B cell (primary cell): ENCODE results near the gene PLIN5. TPM values are rescaled to one million over a fixed set of nuclear protein-coding genes. Genes with fewer than 3 reads are reported as not detected.
"Not testable (repeated sequence)": the region's sequence is repeated elsewhere in the genome, so short reads cannot be mapped to it uniquely, and the experiment has no call there.

Source experiments
- ATAC-seq: fragments of 200-7000 bp; cut with Tn5 transposase; one replicate; pipeline ENCODE4 v1.10.0; 2021; ENCODE audit warnings: low read depth, mild to moderate bottlenecking, moderate number of reproducible peaks, moderate library complexity
- CTCF ChIA-PET: fragments of 350-600 bp; sonication (Branson Sonifier 250); formaldehyde crosslinking; loops from one replicate; lab custom pipeline; 2021; ENCODE audit warnings: antibody characterized with exemption, inconsistent platforms; lab: Charles Lee
- POLR2A ChIA-PET: fragments of 350-600 bp; sonication (Branson Sonifier 250); formaldehyde crosslinking; loops from one replicate; lab custom pipeline; 2021; ENCODE audit warnings: antibody characterized with exemption; lab: Charles Lee
- DNase-seq: peaks from one replicate; pipeline ENCODE4 v3.0.0; 2013
- H2AFZ ChIP-seq: 2 replicates; pipeline ENCODE4 v1.6.1; 2012; ENCODE audit warnings: mild to moderate bottlenecking, low read depth, low read length; ENCODE audit not compliant: insufficient read depth, poor library complexity, severe bottlenecking
- H3K27ac ChIP-seq, 2 donors: 1 replicate in 1 of 2; 2 replicates in 1 of 2; pipeline ENCODE4 v1.5.1; 2012 to 2013; ENCODE audit warnings: low read length in 2 of 2, mild to moderate bottlenecking in 2 of 2, moderate library complexity in 1 of 2
- H3K27me3 ChIP-seq, 4 experiments: fragments of 200-600 bp in 1 of 4; sonication (generic) in 1 of 4; replicated peaks in 1 of 4; 1 replicate in 2 of 4; 2 replicates in 2 of 4; pipeline versions ENCODE4 v1.6.1 to v1.7.0; 2013 to 2016; ENCODE audit warnings: low read length in 3 of 4, mild to moderate bottlenecking in 2 of 4, mixed read lengths in 1 of 4, moderate library complexity in 1 of 4; ENCODE audit not compliant: insufficient read depth in 4 of 4, control insufficient read depth in 3 of 4; ENCODE audit errors: control extremely low read depth in 1 of 4
- H3K36me3 ChIP-seq, 2 experiments: replicated peaks in 1 of 2; 1 replicate in 1 of 2; 2 replicates in 1 of 2; pipeline versions ENCODE4 v1.6.1 to v1.7.1; 2013; ENCODE audit warnings: low read length in 1 of 2; ENCODE audit not compliant: insufficient read depth in 2 of 2, control insufficient read depth in 1 of 2; ENCODE audit errors: control extremely low read depth in 1 of 2, extremely low read depth in 1 of 2
- H3K4me1 ChIP-seq, 2 donors: fragments of 200-600 bp in 1 of 2; sonication (generic) in 1 of 2; 1 replicate in 1 of 2; 2 replicates in 1 of 2; pipeline versions ENCODE4 v1.5.1 to v1.6.1; 2013 to 2017; ENCODE audit warnings: low read length in 2 of 2; ENCODE audit not compliant: control insufficient read depth in 2 of 2, insufficient read depth in 2 of 2
- H3K4me2 ChIP-seq: replicated peaks from 2 replicates; pipeline ENCODE3; 2012; ENCODE audit warnings: mild to moderate bottlenecking, low read depth, low read length; ENCODE audit not compliant: poor library complexity, severe bottlenecking
- H3K4me3 ChIP-seq, 5 experiments: fragments of 200-600 bp in 1 of 5; sonication (generic) in 1 of 5; 1 replicate in 3 of 5; 2 replicates in 2 of 5; pipeline versions ENCODE4 v1.5.1 to v1.7.0; 2011 to 2016; ENCODE audit warnings: low read length in 4 of 5, mild to moderate bottlenecking in 4 of 5, low read depth in 2 of 5, control low read depth in 1 of 5, moderate library complexity in 1 of 5; ENCODE audit not compliant: insufficient read depth in 1 of 5; ENCODE audit errors: control extremely low read depth in 1 of 5, extremely low read depth in 1 of 5
- H3K79me2 ChIP-seq: fragments of 200-600 bp; sonication (generic); one replicate; pipeline ENCODE4 v1.6.0; 2016; ENCODE audit warnings: low read length; ENCODE audit not compliant: control insufficient read depth, insufficient read depth
- H3K9ac ChIP-seq: fragments of 200-600 bp; sonication (generic); 2 replicates; pipeline ENCODE4 v1.6.1; 2017; ENCODE audit warnings: mild to moderate bottlenecking, low read length, moderate library complexity
- H3K9me3 ChIP-seq, 3 donors: one replicate each; pipeline versions ENCODE4 v1.6.1 to v1.7.1; 2013; ENCODE audit warnings: low read length in 2 of 3; ENCODE audit not compliant: control insufficient read depth in 2 of 3, insufficient read depth in 1 of 3; ENCODE audit errors: control extremely low read depth in 1 of 3
- H4K20me1 ChIP-seq: 2 replicates; pipeline ENCODE4 v1.6.0; 2012; ENCODE audit warnings: mild to moderate bottlenecking, low read length; ENCODE audit not compliant: insufficient read depth, control insufficient read depth, poor library complexity, severe bottlenecking
- H3K27ac Mint-ChIP-seq: one replicate; pipeline ENCODE4 v1.8.0; 2021; ENCODE audit warnings: mixed read lengths
- H3K27me3 Mint-ChIP-seq: one replicate; pipeline ENCODE4 v1.8.0; 2021; ENCODE audit warnings: mixed read lengths
- H3K4me1 Mint-ChIP-seq: one replicate; pipeline ENCODE4 v1.8.0; 2021; ENCODE audit warnings: mixed read lengths
- H3K4me3 Mint-ChIP-seq: one replicate; pipeline ENCODE4 v1.8.0; 2021; ENCODE audit warnings: mixed read lengths
- H3K9me3 Mint-ChIP-seq: one replicate; pipeline ENCODE4 v1.8.0; 2022; ENCODE audit warnings: mixed read lengths; ENCODE audit not compliant: insufficient read depth
- EZH2 ChIP-seq: IDR thresholded peaks from 2 replicates; pipeline ENCODE4 v1.6.1; 2012; ENCODE audit warnings: borderline replicate concordance, low read depth, mild to moderate bottlenecking, moderate library complexity, low read length; ENCODE audit not compliant: insufficient read depth, poor library complexity, severe bottlenecking
- WGBS: methylation state at CpG from one replicate; pipeline ENCODE4 v1.1.5; 2013; ENCODE audit warnings: missing lambda C conversion rate; ENCODE audit not compliant: insufficient coverage; 5-methylcytosine and 5-hydroxymethylcytosine counted together
- intact Hi-C: fragments of 100-400 bp; cut with micrococcal nuclease; formaldehyde crosslinking; loops from one replicate; pipeline ENCODE4 v1.10.0; 2022
- polyA plus RNA-seq: library from polyadenylated mRNA; depleted of rRNA; stranded (reverse); fragments of >200 nt; gene quantifications from 2 replicates; pipeline ENCODE4 v1.2.3, GENCODE V29; 2012
- total RNA-seq, 2 donors: library from RNA; stranded (reverse); fragments of 120-200 nt in 1 of 2; gene quantifications; 1 replicate in 1 of 2; 2 replicates in 1 of 2; pipeline versions ENCODE4 v1.2.3 to v1.2.4, GENCODE V29; 2013 to 2022
- TF ChIP-seq, protein P1 (sequence below): fragments of 200-600 bp; IDR thresholded peaks from one replicate; pipeline ENCODE4 v1.8.0; 2022; ENCODE audit warnings: antibody characterized with exemption, mild to moderate bottlenecking

PLIN5 gene
- total and polyA plus RNA-seq, 2 donors (not counting 1 experiment from before 2014, with no cell fraction given), result 0.15 to 0.27 TPM

DNA sequence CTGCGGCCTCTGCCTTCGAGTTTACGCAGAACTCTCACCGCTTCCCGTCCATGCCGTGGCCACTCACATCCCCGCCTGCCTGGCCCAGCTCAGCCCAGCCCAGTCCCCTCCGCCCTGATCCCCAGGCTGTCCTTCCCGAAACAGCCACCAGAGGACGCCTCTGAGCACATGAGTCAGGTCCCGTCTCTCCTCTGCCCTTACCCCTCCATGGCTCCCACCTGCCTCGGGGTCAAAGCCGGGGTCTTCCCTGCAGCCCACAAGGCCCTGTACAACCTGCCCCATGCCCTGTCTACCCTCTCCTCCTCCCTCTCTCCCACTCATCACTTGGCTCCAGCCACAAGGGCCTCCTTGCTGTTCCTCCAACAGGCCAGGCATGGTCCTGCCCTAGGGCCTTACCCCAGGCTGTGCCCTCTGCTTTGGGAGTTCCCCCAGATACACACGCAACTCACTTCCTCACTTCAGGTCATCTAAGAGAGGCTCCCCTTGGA, 32.6 kb upstream of the PLIN5 start:
- peaks cover 0 to 8% (median 0%) of the 10 kb centered on the region in 4 experiments for H3K27me3 ChIP-seq
- H2AFZ ChIP-seq, result no peak overlapping the region
- Mint-ChIP-seq H3K27ac (no peak overlapping the region), H3K4me3 (no peak overlapping the region), H3K9me3 (no peaks in the 10 kb centered on the region), H3K4me1 (no peaks in the 10 kb centered on the region), H3K27me3 (peaks cover 9% of the 10 kb centered on the region)
- no peaks in the 10 kb centered on the region for H3K4me1 ChIP-seq
- no peak overlapping the region for H3K4me3 ChIP-seq
- no peak overlapping the region for H3K4me2 ChIP-seq
- ChIA-PET CTCF (interaction anchor here (0.9 to 2.6 kb wide), 6 partner anchors 9 to 70 kb away, joined by 3 to 24 read pairs (median 4); no protein-coding TSS in a partner anchor), POLR2A (no interaction called here)
- H3K79me2 ChIP-seq, result no peaks in the 10 kb centered on the region
- no peak for TF ChIP-seq EZH2
- TF ChIP-seq, protein P1, sequence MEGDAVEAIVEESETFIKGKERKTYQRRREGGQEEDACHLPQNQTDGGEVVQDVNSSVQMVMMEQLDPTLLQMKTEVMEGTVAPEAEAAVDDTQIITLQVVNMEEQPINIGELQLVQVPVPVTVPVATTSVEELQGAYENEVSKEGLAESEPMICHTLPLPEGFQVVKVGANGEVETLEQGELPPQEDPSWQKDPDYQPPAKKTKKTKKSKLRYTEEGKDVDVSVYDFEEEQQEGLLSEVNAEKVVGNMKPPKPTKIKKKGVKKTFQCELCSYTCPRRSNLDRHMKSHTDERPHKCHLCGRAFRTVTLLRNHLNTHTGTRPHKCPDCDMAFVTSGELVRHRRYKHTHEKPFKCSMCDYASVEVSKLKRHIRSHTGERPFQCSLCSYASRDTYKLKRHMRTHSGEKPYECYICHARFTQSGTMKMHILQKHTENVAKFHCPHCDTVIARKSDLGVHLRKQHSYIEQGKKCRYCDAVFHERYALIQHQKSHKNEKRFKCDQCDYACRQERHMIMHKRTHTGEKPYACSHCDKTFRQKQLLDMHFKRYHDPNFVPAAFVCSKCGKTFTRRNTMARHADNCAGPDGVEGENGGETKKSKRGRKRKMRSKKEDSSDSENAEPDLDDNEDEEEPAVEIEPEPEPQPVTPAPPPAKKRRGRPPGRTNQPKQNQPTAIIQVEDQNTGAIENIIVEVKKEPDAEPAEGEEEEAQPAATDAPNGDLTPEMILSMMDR, result peak; percentile 51
- H3K36me3 ChIP-seq, result no peaks in the 10 kb centered on the region
- no peak overlapping the region for H3K9ac ChIP-seq
- intact Hi-C loops, result loop anchor here (2.0 kb wide), 1 partner anchor 69 kb away; no protein-coding TSS in a partner anchor
- H3K9me3 ChIP-seq, result peaks cover 0 to 4% (median 0%) of the 10 kb centered on the region in 3 donors
- peak; percentile 53 for DNase-seq
- 74% methylated on average over 14 of the region's 14 CpGs for WGBS
- H4K20me1 ChIP-seq, result no peaks in the 10 kb centered on the region
- ATAC-seq, result peak; percentile 43
- no peak overlapping the region for H3K27ac ChIP-seq

DNA sequence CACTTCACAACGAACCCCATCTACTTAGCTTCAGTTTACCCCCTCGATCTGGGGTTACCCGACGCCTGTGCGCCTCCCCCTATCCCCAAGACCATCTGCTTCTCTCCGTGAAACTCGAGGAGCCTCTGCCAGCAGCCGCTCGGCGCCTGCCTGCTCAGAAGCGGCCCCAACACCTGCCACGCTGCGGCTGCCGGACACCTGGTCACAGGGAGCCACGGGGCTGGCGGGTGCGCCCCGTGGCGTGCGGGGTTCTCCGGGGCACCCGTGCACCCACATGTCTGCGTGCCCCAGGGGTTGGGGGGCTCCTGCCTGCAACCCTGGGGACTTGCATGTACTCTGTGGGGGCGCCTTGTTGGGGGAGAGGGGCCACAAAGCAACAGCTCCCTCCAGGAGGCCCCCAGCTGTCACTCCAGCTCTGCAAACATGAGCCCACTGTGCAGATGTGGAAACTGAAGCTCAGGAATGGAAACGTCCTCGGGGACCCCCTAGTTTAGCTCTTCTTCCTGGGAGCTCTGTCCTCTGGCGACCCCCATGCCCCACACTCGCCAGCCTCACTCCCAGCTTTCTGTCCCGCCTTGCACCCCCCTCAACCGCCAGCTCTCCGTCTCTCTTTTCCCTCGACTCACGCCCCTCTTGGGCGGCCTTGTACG, 31.5 kb upstream of the PLIN5 start:
- intact Hi-C loops, result loop anchor here (2.0 kb wide), 1 partner anchor 70 kb away; no protein-coding TSS in a partner anchor
- Histone ChIP-seq H3K4me3 (no peak overlapping the region), H3K9ac (no peak overlapping the region), H3K27ac (no peak overlapping the region), H2AFZ (no peak overlapping the region), H3K4me1 (no peaks in the 10 kb centered on the region), H4K20me1 (no peaks in the 10 kb centered on the region), H3K4me2 (no peak overlapping the region), H3K9me3 (peaks cover 0 to 4% (median 0%) of the 10 kb centered on the region in 3 donors), H3K36me3 (no peaks in the 10 kb centered on the region), H3K79me2 (no peaks in the 10 kb centered on the region), H3K27me3 (peaks cover 0 to 8% (median 0%) of the 10 kb centered on the region in 4 experiments)
- Mint-ChIP-seq H3K4me3 (no peak overlapping the region), H3K4me1 (peaks cover 3% of the 10 kb centered on the region), H3K27ac (no peak overlapping the region), H3K9me3 (no peaks in the 10 kb centered on the region), H3K27me3 (peaks cover 9% of the 10 kb centered on the region)
- 87% methylated on average over 34 of the region's 35 CpGs for WGBS
- no peak for ATAC-seq
- TF ChIP-seq, protein P1, result no peak
- no peak for TF ChIP-seq EZH2
- no peak for DNase-seq
- CTCF ChIA-PET, result interaction anchor here (0.6 to 2.6 kb wide), 5 partner anchors 64 to 1081 kb away, joined by 3 to 24 read pairs (median 3); no protein-coding TSS in a partner anchor
- POLR2A ChIA-PET, result no interaction called here

DNA sequence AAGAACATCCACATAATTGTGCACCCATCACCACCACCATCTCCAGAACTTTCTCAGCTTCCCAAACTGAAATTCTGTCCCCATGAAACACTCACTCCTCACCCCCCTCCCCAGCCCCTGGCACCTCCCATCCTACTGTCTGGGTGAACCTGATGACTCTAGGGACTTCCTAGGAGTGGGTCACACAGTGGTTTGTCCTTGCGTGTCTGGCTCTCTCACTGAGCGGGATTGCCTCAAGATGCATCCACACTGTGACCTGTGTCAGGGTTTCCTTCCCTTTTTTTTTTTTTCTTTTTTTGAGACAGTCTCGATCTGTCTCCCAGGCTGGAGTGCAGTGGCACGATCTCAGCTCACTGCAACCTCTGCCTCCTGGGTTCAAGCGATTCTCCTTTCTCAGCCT, 28.5 kb upstream of the PLIN5 start:
- CTCF ChIA-PET, result interaction anchor here (0.6 kb wide), 1 partner anchor 86 kb away, joined by 7 read pairs; no protein-coding TSS in a partner anchor
- H3K9ac ChIP-seq, intact Hi-C loops, H3K4me3 ChIP-seq, H3K27me3 Mint-ChIP-seq, H3K9me3 Mint-ChIP-seq, H3K79me2 ChIP-seq, H3K27ac Mint-ChIP-seq, H2AFZ ChIP-seq, H3K4me1 Mint-ChIP-seq, POLR2A ChIA-PET, H3K36me3 ChIP-seq, ATAC-seq, H3K4me3 Mint-ChIP-seq, H3K9me3 ChIP-seq, DNase-seq, H4K20me1 ChIP-seq, H3K4me1 ChIP-seq, H3K27ac ChIP-seq, H3K4me2 ChIP-seq: not testable (repeated sequence)
- WGBS, result 9% methylated on average over 4 of the region's 5 CpGs
- peaks cover 0 to 14% (median 0%) of the 10 kb centered on the region in 4 experiments for H3K27me3 ChIP-seq
